H1 (cell line): ENCODE data around the gene KCNMA1. TPM values are rescaled to one million over a fixed set of nuclear protein-coding genes. Genes with fewer than 3 reads are reported as not detected.

Experiments
- CTCF ChIA-PET: fragments of 300-600 bp; sonication (Branson Sonifier 250); formaldehyde crosslinking; loops from one replicate; lab custom pipeline; 2021; ENCODE audit not compliant: partially characterized antibody; lab: Charles Lee
- POLR2A ChIA-PET: fragments of 300-600 bp; sonication (Branson Sonifier 250); formaldehyde crosslinking; loops from one replicate; lab custom pipeline; 2021; ENCODE audit warnings: inconsistent platforms; ENCODE audit not compliant: partially characterized antibody; lab: Charles Lee
- DNase-seq, 2 experiments: peaks; one replicate each; pipeline versions ENCODE4 v3.0.0 to v3.0.0-alpha.2; 2010 to 2022; ENCODE audit warnings: low spot score in 2 of 2, low read depth in 1 of 2, mixed read lengths in 1 of 2
- FAIRE-seq: peaks from 2 replicates; lab custom pipeline; 2011; peaks lifted over from hg19 to GRCh38; lab: Jason Lieb, UNC
- H2AFZ ChIP-seq: 2 replicates; pipeline ENCODE4 v1.8.1; 2012; ENCODE audit warnings: low read length, inconsistent platforms
- H2AK5ac ChIP-seq: 2 replicates; pipeline ENCODE4 v1.6.1; 2013; ENCODE audit warnings: low read depth, low read length
- H2BK120ac ChIP-seq: replicated peaks from 2 replicates; pipeline ENCODE3; 2013; ENCODE audit warnings: low read depth, low read length, inconsistent platforms
- H2BK12ac ChIP-seq: 2 replicates; pipeline ENCODE4 v1.6.1; 2013; ENCODE audit warnings: low read depth, low read length
- H2BK15ac ChIP-seq: 2 replicates; pipeline ENCODE4 v1.6.1; 2013; ENCODE audit warnings: low read length
- H2BK20ac ChIP-seq: 2 replicates; pipeline ENCODE4 v1.6.1; 2013; ENCODE audit warnings: low read length
- H2BK5ac ChIP-seq: 2 replicates; pipeline ENCODE4 v1.6.1; 2013; ENCODE audit warnings: low read depth, low read length
- H3K14ac ChIP-seq: 2 replicates; pipeline ENCODE4 v1.6.1; 2013; ENCODE audit warnings: inconsistent platforms; ENCODE audit not compliant: insufficient read length
- H3K18ac ChIP-seq: 2 replicates; pipeline ENCODE4 v1.6.1; 2013; ENCODE audit warnings: low read length; ENCODE audit errors: extremely low read depth
- H3K23ac ChIP-seq: 2 replicates; pipeline ENCODE4 v1.6.1; 2013; ENCODE audit warnings: inconsistent platforms; ENCODE audit not compliant: insufficient read length
- H3K23me2 ChIP-seq: 2 replicates; pipeline ENCODE4 v1.6.1; 2013; ENCODE audit warnings: low read depth, low read length
- H3K27ac ChIP-seq: 2 replicates; pipeline ENCODE4 v1.6.1; 2011; ENCODE audit warnings: low read depth, low read length, inconsistent platforms
- H3K27me3 ChIP-seq, 4 experiments: replicated peaks in 1 of 4; 1 replicate in 1 of 4; 2 replicates in 3 of 4; pipeline versions ENCODE4 v1.6.1 to v1.8.1; 2011 to 2013; ENCODE audit warnings: low read length in 3 of 4, mild to moderate bottlenecking in 3 of 4, inconsistent platforms in 2 of 4, mixed read lengths in 2 of 4, moderate library complexity in 1 of 4; ENCODE audit not compliant: control insufficient read depth in 3 of 4, insufficient read depth in 3 of 4; ENCODE audit errors: extremely low read depth in 1 of 4
- H3K36me3 ChIP-seq, 4 experiments: 2 replicates each; pipeline versions ENCODE4 v1.6.1 to v1.8.1; 2011 to 2013; ENCODE audit warnings: mild to moderate bottlenecking in 4 of 4, low read length in 3 of 4, moderate library complexity in 2 of 4, control low read depth in 1 of 4, inconsistent platforms in 1 of 4; ENCODE audit not compliant: insufficient read depth in 4 of 4, control insufficient read depth in 2 of 4
- H3K4ac ChIP-seq: replicated peaks from 2 replicates; pipeline ENCODE3; 2013; ENCODE audit warnings: low read length, low read depth, mixed read lengths, inconsistent platforms; ENCODE audit not compliant: insufficient read length
- H3K4me1 ChIP-seq, 4 experiments: replicated peaks in 1 of 4; 1 replicate in 1 of 4; 2 replicates in 3 of 4; pipeline versions ENCODE4 v1.6.1 to v1.8.1; 2011 to 2013; ENCODE audit warnings: low read length in 3 of 4, inconsistent platforms in 2 of 4, mixed read lengths in 1 of 4; ENCODE audit not compliant: insufficient read depth in 4 of 4, control insufficient read depth in 3 of 4
- H3K4me2 ChIP-seq, 2 experiments: 2 replicates each; pipeline versions ENCODE4 v1.6.1 to v1.8.1; 2011 to 2013; ENCODE audit warnings: low read depth in 2 of 2, low read length in 2 of 2, control low read depth in 1 of 2, inconsistent platforms in 1 of 2, mild to moderate bottlenecking in 1 of 2; ENCODE audit not compliant: insufficient read depth in 1 of 2
- H3K4me3 ChIP-seq, 4 experiments: fragments of 200-600, 300-600 bp in 1 of 4; sonication (generic), shearing (Covaris generic), sonication (Bioruptor Twin) in 1 of 4; 2 replicates each; pipeline versions ENCODE4 v1.5.1 to v1.8.1; 2011 to 2016; ENCODE audit warnings: low read length in 4 of 4, low read depth in 3 of 4, control low read depth in 2 of 4, inconsistent platforms in 2 of 4, mild to moderate bottlenecking in 2 of 4, mixed read lengths in 1 of 4, moderate library complexity in 1 of 4; ENCODE audit not compliant: insufficient read depth in 2 of 4; ENCODE audit errors: extremely low read depth in 1 of 4
- H3K56ac ChIP-seq: replicated peaks from 2 replicates; pipeline ENCODE3; 2013; ENCODE audit warnings: low read depth, mild to moderate bottlenecking, mixed read lengths, low read length, inconsistent platforms; ENCODE audit not compliant: insufficient read length
- H3K79me1 ChIP-seq: 2 replicates; pipeline ENCODE4 v1.6.1; 2013; ENCODE audit warnings: low read depth, low read length, control low read depth
- H3K79me2 ChIP-seq, 2 experiments: 2 replicates each; pipeline versions ENCODE4 v1.6.1 to v1.8.1; 2012 to 2013; ENCODE audit warnings: low read length in 2 of 2, mild to moderate bottlenecking in 2 of 2, inconsistent platforms in 1 of 2; ENCODE audit not compliant: insufficient read depth in 2 of 2, control insufficient read depth in 1 of 2
- H3K9ac ChIP-seq, 4 experiments: replicated peaks in 1 of 4; 1 replicate in 1 of 4; 2 replicates in 3 of 4; pipeline versions ENCODE4 v1.6.1 to v1.8.1; 2011 to 2013; ENCODE audit warnings: low read depth in 3 of 4, low read length in 3 of 4, control low read depth in 2 of 4, mild to moderate bottlenecking in 2 of 4, moderate library complexity in 2 of 4, inconsistent platforms in 1 of 4; ENCODE audit errors: extremely low read depth in 1 of 4
- H3K9me3 ChIP-seq, 2 experiments: 2 replicates each; pipeline versions ENCODE4 v1.6.1 to v1.8.1; 2012 to 2013; ENCODE audit warnings: mild to moderate bottlenecking in 2 of 2, moderate library complexity in 2 of 2, control low read depth in 1 of 2, inconsistent platforms in 1 of 2, low read depth in 1 of 2, low read length in 1 of 2, mixed read lengths in 1 of 2; ENCODE audit not compliant: insufficient read depth in 2 of 2
- H4K20me1 ChIP-seq, 2 experiments: replicated peaks in 1 of 2; 2 replicates each; pipeline versions ENCODE3 to v1.8.1; 2011 to 2013; ENCODE audit warnings: inconsistent platforms in 2 of 2, low read length in 2 of 2, mild to moderate bottlenecking in 1 of 2; ENCODE audit not compliant: insufficient read depth in 2 of 2, control insufficient read depth in 1 of 2
- H4K5ac ChIP-seq: 2 replicates; pipeline ENCODE4 v1.6.1; 2013; ENCODE audit warnings: low read length, low read depth, mixed read lengths, inconsistent platforms; ENCODE audit not compliant: insufficient read length
- H4K8ac ChIP-seq: 2 replicates; pipeline ENCODE4 v1.8.0; 2013; ENCODE audit warnings: mild to moderate bottlenecking, moderate library complexity, low read length, inconsistent platforms; ENCODE audit not compliant: insufficient read depth; ENCODE audit errors: extremely low read depth
- H4K91ac ChIP-seq: replicated peaks from 2 replicates; pipeline ENCODE3; 2013; ENCODE audit warnings: low read length, mixed read lengths, inconsistent platforms; ENCODE audit not compliant: insufficient read length
- ASH2L ChIP-seq: fragments of 200-600, 300-600 bp; sonication (generic); IDR thresholded peaks from one replicate; pipeline ENCODE4 v1.7.1; 2017; ENCODE audit warnings: low read length
- BACH1 ChIP-seq: IDR thresholded peaks from 2 replicates; pipeline ENCODE4 v1.6.1; 2012; ENCODE audit warnings: low read length, improper control_type of control experiment
- CHD1 ChIP-seq: IDR thresholded peaks from 2 replicates; pipeline ENCODE4 v1.6.1; 2012; ENCODE audit warnings: low read depth, low read length, improper control_type of control experiment
- CREB1 ChIP-seq: IDR thresholded peaks from 2 replicates; pipeline ENCODE4 v1.6.1; 2012; ENCODE audit warnings: inconsistent platforms
- EGR1 ChIP-seq: IDR thresholded peaks from 2 replicates; pipeline ENCODE4 v1.6.1; 2011; ENCODE audit warnings: low read depth, low read length, borderline replicate concordance
- EP300 ChIP-seq, 2 experiments: IDR thresholded peaks; 1 replicate in 1 of 2; 2 replicates in 1 of 2; pipeline ENCODE4 v1.6.1; 2011 to 2012; ENCODE audit warnings: low read depth in 2 of 2, low read length in 2 of 2, mild to moderate bottlenecking in 2 of 2, borderline replicate concordance in 1 of 2, inconsistent platforms in 1 of 2, moderate library complexity in 1 of 2
- GTF2F1 ChIP-seq: IDR thresholded peaks from 2 replicates; pipeline ENCODE4 v1.6.1; 2012; ENCODE audit warnings: low read depth, low read length, improper control_type of control experiment, borderline replicate concordance
- PHF8 ChIP-seq: fragments of 200-600 bp; sonication (generic); conservative IDR thresholded peaks from 2 replicates; pipeline ENCODE4 v1.7.1; 2012; ENCODE audit warnings: low read depth, mild to moderate bottlenecking, inconsistent platforms, low read length, moderate library complexity
- POU5F1 ChIP-seq: IDR thresholded peaks from 2 replicates; pipeline ENCODE4 v1.6.1; 2011; ENCODE audit warnings: low read depth, mild to moderate bottlenecking, low read length, moderate library complexity
- RXRA ChIP-seq: IDR thresholded peaks from 2 replicates; pipeline ENCODE4 v1.6.1; 2011; ENCODE audit warnings: low read depth, mild to moderate bottlenecking, low read length, moderate library complexity; ENCODE audit not compliant: insufficient read depth
- SRF ChIP-seq: IDR thresholded peaks from 2 replicates; pipeline ENCODE4 v1.6.1; 2011; ENCODE audit warnings: mild to moderate bottlenecking, low read depth, low read length, moderate library complexity
- TAF7 ChIP-seq: optimal IDR thresholded peaks from 2 replicates; pipeline ENCODE3; 2011; ENCODE audit warnings: low read depth, mild to moderate bottlenecking, inconsistent platforms, low read length, moderate library complexity, borderline replicate concordance
- YY1 ChIP-seq: IDR thresholded peaks from 2 replicates; pipeline ENCODE4 v1.6.1; 2011; ENCODE audit warnings: low read depth, mild to moderate bottlenecking, low read length
- ZNF274 ChIP-seq: IDR thresholded peaks from 2 replicates; pipeline ENCODE4 v1.7.0; 2012; ENCODE audit warnings: low read length, borderline replicate concordance; ENCODE audit errors: extremely low read depth
- WGBS, 2 experiments: shearing (Covaris generic) in 1 of 2; methylation state at CpG; one replicate each; pipeline versions ENCODE4 v1.1.6 to v1.1.7; 2013 to 2015; ENCODE audit warnings: low lambda C conversion rate in 2 of 2, mixed read lengths in 2 of 2, inconsistent platforms in 1 of 2, low coverage in 1 of 2, missing lambda C conversion rate in 1 of 2; ENCODE audit not compliant: insufficient replicate concordance in 2 of 2, insufficient coverage in 1 of 2, insufficient read length in 1 of 2; ENCODE audit errors: extremely low coverage in 1 of 2, missing lambda C conversion rate in 1 of 2; 5-methylcytosine and 5-hydroxymethylcytosine counted together
- polyA plus RNA-seq, 7 experiments: library from polyadenylated mRNA; depleted of rRNA in 3 of 7; stranded (reverse) in 5 of 7; unstranded in 2 of 7; fragments of >200 nt in 5 of 7; fragments of 200-250 nt in 2 of 7; gene quantifications; 1 replicate in 5 of 7; 2 replicates in 1 of 7; 4 replicates in 1 of 7; pipeline versions ENCODE4 v1.2.1 to v1.2.3, GENCODE V29; 2011 to 2013; ENCODE audit warnings: missing spikeins in 2 of 7, mixed read lengths in 2 of 7
- total RNA-seq: library from RNA; stranded (reverse); fragmentation: NEBNext Ultra II Directional; extraction: Animal tissue kit (Norgen Biotek cat#: 25700); gene quantifications from 2 replicates; pipeline ENCODE4 v1.2.1, GENCODE V29; 2021

The KCNMA1 gene
- total and polyA plus RNA-seq, 2 of the 8 experiments (the other 6 are each of a cell fraction or from before 2014, with no cell fraction given), result 10.2 to 11.1 TPM

GRCh38 chr10:76881477-76882220 lies 756.0 kb downstream of the KCNMA1 start:
- H4K20me1 ChIP-seq, result no peaks in the 10 kb centered on the region
- H3K36me3 ChIP-seq, result no peaks in the 10 kb centered on the region
- no peak overlapping the region for H4K8ac ChIP-seq
- no peaks in the 10 kb centered on the region; a peak in 1 of 7 replicates for H3K4me1 ChIP-seq
- POLR2A ChIA-PET, result no interaction called here
- no peak overlapping the region for H2AK5ac ChIP-seq
- H3K23ac ChIP-seq, result peak overlapping the region; percentile 7
- FAIRE-seq (no peak), DNase-seq (no peak)
- H2BK12ac ChIP-seq, result no peak overlapping the region
- no peak overlapping the region for H3K27ac ChIP-seq
- WGBS, 2 experiments, result 93% methylated on average over 3 of the region's 3 CpGs; no CpG with 5 or more reads in 1 of the 2 experiments
- no peak overlapping the region for H3K18ac ChIP-seq
- TF ChIP-seq EGR1 (no peak), RXRA (no peak), EP300 (IDR thresholded peaks at IDR 0.05; ENCODE audit: borderline replicate concordance in 1 of 2, low read depth in 2 of 2, low read length in 2 of 2) (no peak), GTF2F1 (no peak), TAF7 (no peak), POU5F1 (no peak), CHD1 (no peak), YY1 (no peak), CREB1 (no peak), ASH2L (no peak), BACH1 (no peak), PHF8 (no peak), ZNF274 (no peak), SRF (no peak)
- H4K5ac ChIP-seq, result no peak overlapping the region
- H3K9ac ChIP-seq, result no peak overlapping the region
- H4K91ac ChIP-seq, result no peak overlapping the region
- no peak overlapping the region for H3K4ac ChIP-seq
- H3K23me2 ChIP-seq, result no peaks in the 10 kb centered on the region
- no peak overlapping the region for H3K14ac ChIP-seq
- no peaks in the 10 kb centered on the region for H3K27me3 ChIP-seq
- no peak overlapping the region for H2AFZ ChIP-seq
- no peak overlapping the region for H3K4me2 ChIP-seq
- CTCF ChIA-PET, result interaction anchor here (0.7 to 1.1 kb wide), 2 partner anchors 21 to 1525 kb away, joined by 3 read pairs; no protein-coding TSS in a partner anchor
- no peak overlapping the region for H2BK15ac ChIP-seq
- H3K79me1 ChIP-seq, result no peaks in the 10 kb centered on the region
- no peak overlapping the region for H2BK120ac ChIP-seq
- no peak overlapping the region for H2BK20ac ChIP-seq
- H2BK5ac ChIP-seq, result no peak overlapping the region
- no peaks in the 10 kb centered on the region for H3K9me3 ChIP-seq
- H3K56ac ChIP-seq, result no peak overlapping the region
- H3K4me3 ChIP-seq, result no peak overlapping the region
- H3K79me2 ChIP-seq, result no peaks in the 10 kb centered on the region
